ENCODE data around the gene YWHAG. TPM values are rescaled to one million over a fixed set of nuclear protein-coding genes. Genes with fewer than 3 reads are reported as not detected.
A peak's percentile ranks its signal among the peaks of the same experiment; 100 is the strongest.

Gene YWHAG
- total and polyA plus RNA-seq, 9 of the 15 experiments (the other 6 are each of a cell fraction or from before 2014, with no cell fraction given) = 30.4 to 246 (median 94.5) TPM

GRCh38 chr7:76281006-76281705, 77.6 kb downstream of the YWHAG start (continued):
- no peak for TF ChIP-seq SAFB2 (IDR thresholded peaks at IDR 0.05; ENCODE audit: borderline replicate concordance, low read depth, low read length, severe bottlenecking)
- no peak for TF ChIP-seq PURB (CRISPR knock-in tag; IDR thresholded peaks at IDR 0.05; ENCODE audit: low read depth)
- TF ChIP-seq NFIX (CRISPR knock-in tag; IDR thresholded peaks at IDR 0.05; ENCODE audit: low read depth) = no peak
- TF ChIP-seq GTF3C2 (IDR thresholded peaks at IDR 0.05; ENCODE audit: borderline replicate concordance, extremely low read depth, insufficient read length) = no peak
- no peak for TF ChIP-seq MLX (CRISPR knock-in tag; conservative IDR thresholded peaks at IDR 0.05)
- TF ChIP-seq TRIM28 (IDR thresholded peaks at IDR 0.05) = no peak
- TF ChIP-seq SMC3 (conservative IDR thresholded peaks at IDR 0.05; ENCODE audit: insufficient read depth, low read depth, low read length) = no peak
- TF ChIP-seq AFF1 (IDR thresholded peaks at IDR 0.05; ENCODE audit: low read depth in 1 of 2, partially characterized antibody in 2 of 2) = peak in 1 of 2 experiments; percentile 19
- TF ChIP-seq RBFOX2 (IDR thresholded peaks at IDR 0.05; ENCODE audit: low read depth, low read length) = no peak
- no peak for TF ChIP-seq FOXM1 (IDR thresholded peaks at IDR 0.05; ENCODE audit: low read depth)
- TF ChIP-seq FOXM1 (CRISPR knock-in tag; IDR thresholded peaks at IDR 0.05; ENCODE audit: low read depth) = no peak
- TF ChIP-seq ZNF518B (CRISPR knock-in tag; IDR thresholded peaks at IDR 0.05) = no peak
- TF ChIP-seq FOS (IDR thresholded peaks at IDR 0.05; ENCODE audit: extremely low read depth, insufficient read length) = no peak
